Neural crest cell (in vitro differentiated cells): Measurements from ENCODE around the gene HARS1. TPM values are rescaled to one million over a fixed set of nuclear protein-coding genes. Genes with fewer than 3 reads are reported as not detected.

Source experiments
- DNase-seq: peaks from one replicate; pipeline ENCODE4 v3.0.0; 2021; ENCODE audit warnings: low read depth, mixed read lengths, low spot score
- H3K27ac Mint-ChIP-seq: one replicate; pipeline ENCODE4 v1.8.0; 2021; ENCODE audit warnings: mild to moderate bottlenecking, mixed read lengths; ENCODE audit not compliant: unreplicated experiment
- H3K27me3 Mint-ChIP-seq: 2 replicates; pipeline ENCODE4 v1.8.0; 2021; ENCODE audit warnings: low read depth, mild to moderate bottlenecking, mixed read lengths
- H3K36me3 Mint-ChIP-seq: 2 replicates; pipeline ENCODE4 v1.8.0; 2021; ENCODE audit warnings: low read depth, mild to moderate bottlenecking, mixed read lengths
- H3K4me1 Mint-ChIP-seq: 2 replicates; pipeline ENCODE4 v1.8.0; 2021; ENCODE audit warnings: mixed read lengths
- H3K4me3 Mint-ChIP-seq: one replicate; pipeline ENCODE4 v1.8.0; 2021; ENCODE audit warnings: mild to moderate bottlenecking, mixed read lengths
- H3K9me3 Mint-ChIP-seq: 2 replicates; pipeline ENCODE4 v1.8.0; 2021; ENCODE audit warnings: mixed read lengths
- CTCF ChIP-seq: fragments of 200-600 bp; sonication (generic); conservative IDR thresholded peaks from 2 replicates; pipeline ENCODE4 v1.5.0; 2021; ENCODE audit warnings: antibody characterized with exemption, mild to moderate bottlenecking
- total RNA-seq: library from RNA; stranded (reverse); gene quantifications from 2 replicates; pipeline ENCODE4 v1.2.1, GENCODE V29; 2021

The HARS1 gene
- total RNA-seq, 1 donor from 2014 or later = 98.7 TPM

GRCh38 chr5:140678993-140679392, 12.2 kb downstream of the HARS1 start:
- no peaks in the 10 kb centered on the region for H3K9me3 Mint-ChIP-seq
- no peak for TF ChIP-seq CTCF
- no peak for DNase-seq
- H3K27ac Mint-ChIP-seq = no peak overlapping the region
- no peak overlapping the region for H3K4me3 Mint-ChIP-seq
- peaks cover 15% of the 10 kb centered on the region for H3K36me3 Mint-ChIP-seq
- H3K27me3 Mint-ChIP-seq = no peaks in the 10 kb centered on the region
- H3K4me1 Mint-ChIP-seq = no peaks in the 10 kb centered on the region

GRCh38 chr5:140677947-140678346, 13.2 kb downstream of the HARS1 start:
- Mint-ChIP-seq H3K4me1 (no peaks in the 10 kb centered on the region), H3K9me3 (no peaks in the 10 kb centered on the region), H3K27me3 (no peaks in the 10 kb centered on the region), H3K36me3 (peaks cover 16% of the 10 kb centered on the region), H3K27ac (no peak overlapping the region), H3K4me3 (no peak overlapping the region)
- DNase-seq = no peak
- TF ChIP-seq CTCF = no peak

- Mint-ChIP-seq H3K9me3 (no peaks in the 10 kb centered on the region), H3K4me3 (no peak overlapping the region), H3K27ac (no peak overlapping the region), H3K27me3 (no peaks in the 10 kb centered on the region), H3K4me1 (no peaks in the 10 kb centered on the region), H3K36me3 (peaks cover 17% of the 10 kb centered on the region)
- no peak for DNase-seq
- TF ChIP-seq CTCF = no peak
Measured at GRCh38 chr5:140674629-140675028, 16.5 kb downstream of the HARS1 start.

- DNase-seq = no peak
- H3K27me3 Mint-ChIP-seq = no peaks in the 10 kb centered on the region
- H3K27ac Mint-ChIP-seq = peak overlapping the region; percentile 30
- TF ChIP-seq CTCF = no peak
- no peaks in the 10 kb centered on the region for H3K9me3 Mint-ChIP-seq
- H3K4me1 Mint-ChIP-seq = no peaks in the 10 kb centered on the region
- H3K4me3 Mint-ChIP-seq = peak overlapping the region; percentile 54
- peaks cover 17% of the 10 kb centered on the region for H3K36me3 Mint-ChIP-seq
Measured at GRCh38 chr5:140674211-140674610, 17.0 kb downstream of the HARS1 start.

GRCh38 chr5:140673187-140673976, 17.8 kb downstream of the HARS1 start, which contains the start of gene DND1:
DND1 (minus strand) TSS chr5:140673576; CDS start chr5:140673542, 34 bp downstream.
- Mint-ChIP-seq H3K4me1 (no peaks in the 10 kb centered on the region), H3K4me3 (peak within 1 kb of the TSS; percentile 54), H3K27ac (peak within 1 kb of the TSS; percentile 30), H3K9me3 (no peaks in the 10 kb centered on the region), H3K36me3 (peaks cover 17% of the 10 kb centered on the region), H3K27me3 (no peaks in the 10 kb centered on the region)
- no peak for TF ChIP-seq CTCF
- no peak for DNase-seq
